ENCODE data around the gene IFNL1.

Gene IFNL1

DNA sequence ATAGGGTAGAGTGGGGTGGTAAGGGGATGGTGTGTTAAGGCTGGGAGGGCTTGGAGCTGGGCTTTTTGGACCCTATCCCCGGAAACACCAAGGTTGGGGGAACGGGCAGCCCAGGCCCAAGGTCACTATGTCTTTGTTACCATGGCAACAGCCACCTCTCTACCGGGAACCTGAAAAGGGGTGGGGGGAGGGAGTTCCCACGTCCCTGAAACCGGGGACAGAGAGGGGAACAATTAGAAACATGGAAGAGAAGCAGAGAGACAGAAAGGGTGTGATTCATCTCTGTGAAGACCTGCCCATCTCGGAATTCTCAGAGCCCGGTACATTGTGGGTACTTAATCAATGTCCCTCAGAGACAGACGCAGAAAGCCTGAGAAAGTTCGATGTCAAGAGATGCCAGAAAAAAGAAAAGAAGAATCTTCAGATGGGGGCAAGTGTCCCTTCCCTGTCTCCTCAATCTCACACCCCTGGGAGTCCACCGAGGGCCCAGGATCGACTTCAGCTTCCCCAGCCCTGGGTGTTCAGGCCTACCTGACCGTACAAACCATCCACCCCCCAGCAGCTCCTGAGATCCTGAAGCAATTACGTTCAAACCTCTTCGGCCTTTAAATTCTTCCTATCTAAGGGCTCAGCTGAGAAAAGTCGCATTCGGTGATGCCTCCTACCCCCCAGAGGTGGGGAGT is 31.3 kb downstream of the IFNL1 start:
- Histone ChIP-seq H3K36me3 (ENCODE audit: insufficient read depth, low read length) (no peaks in the 10 kb centered on the region), H3K79me2 (ENCODE audit: insufficient read depth, low read length) (no peaks in the 10 kb centered on the region), H3K4me3 (ENCODE audit: low read depth, low read length, poor library complexity, severe bottlenecking) (no peak overlapping the region), H3K4me1 (ENCODE audit: insufficient read depth, low read length, severe bottlenecking) (no peaks in the 10 kb centered on the region), H3K9me2 (ENCODE audit: low read depth, low read length) (no peaks in the 10 kb centered on the region), H3K9ac (ENCODE audit: low read length) (no peak overlapping the region), H3F3A (ENCODE audit: insufficient read depth, low read length) (no peaks in the 10 kb centered on the region), H3K27ac (ENCODE audit: low read depth, low read length, poor library complexity, severe bottlenecking) (no peak overlapping the region), H3K27me3 (ENCODE audit: insufficient read depth, low read length) (no peaks in the 10 kb centered on the region), H3K9me3 (ENCODE audit: low read length) (no peaks in the 10 kb centered on the region), H2AFZ (ENCODE audit: low read length) (no peak overlapping the region), H3K4me2 (ENCODE audit: low read length) (no peak overlapping the region), H4K20me1 (ENCODE audit: insufficient read depth, low read length) (no peaks in the 10 kb centered on the region)
- TF ChIP-seq EZH2 (IDR thresholded peaks at IDR 0.05; ENCODE audit: borderline replicate concordance, low read length): no peak
- TF ChIP-seq, protein P1, sequence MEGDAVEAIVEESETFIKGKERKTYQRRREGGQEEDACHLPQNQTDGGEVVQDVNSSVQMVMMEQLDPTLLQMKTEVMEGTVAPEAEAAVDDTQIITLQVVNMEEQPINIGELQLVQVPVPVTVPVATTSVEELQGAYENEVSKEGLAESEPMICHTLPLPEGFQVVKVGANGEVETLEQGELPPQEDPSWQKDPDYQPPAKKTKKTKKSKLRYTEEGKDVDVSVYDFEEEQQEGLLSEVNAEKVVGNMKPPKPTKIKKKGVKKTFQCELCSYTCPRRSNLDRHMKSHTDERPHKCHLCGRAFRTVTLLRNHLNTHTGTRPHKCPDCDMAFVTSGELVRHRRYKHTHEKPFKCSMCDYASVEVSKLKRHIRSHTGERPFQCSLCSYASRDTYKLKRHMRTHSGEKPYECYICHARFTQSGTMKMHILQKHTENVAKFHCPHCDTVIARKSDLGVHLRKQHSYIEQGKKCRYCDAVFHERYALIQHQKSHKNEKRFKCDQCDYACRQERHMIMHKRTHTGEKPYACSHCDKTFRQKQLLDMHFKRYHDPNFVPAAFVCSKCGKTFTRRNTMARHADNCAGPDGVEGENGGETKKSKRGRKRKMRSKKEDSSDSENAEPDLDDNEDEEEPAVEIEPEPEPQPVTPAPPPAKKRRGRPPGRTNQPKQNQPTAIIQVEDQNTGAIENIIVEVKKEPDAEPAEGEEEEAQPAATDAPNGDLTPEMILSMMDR (IDR thresholded peaks at IDR 0.05; ENCODE audit: low read length): no peak

DNA sequence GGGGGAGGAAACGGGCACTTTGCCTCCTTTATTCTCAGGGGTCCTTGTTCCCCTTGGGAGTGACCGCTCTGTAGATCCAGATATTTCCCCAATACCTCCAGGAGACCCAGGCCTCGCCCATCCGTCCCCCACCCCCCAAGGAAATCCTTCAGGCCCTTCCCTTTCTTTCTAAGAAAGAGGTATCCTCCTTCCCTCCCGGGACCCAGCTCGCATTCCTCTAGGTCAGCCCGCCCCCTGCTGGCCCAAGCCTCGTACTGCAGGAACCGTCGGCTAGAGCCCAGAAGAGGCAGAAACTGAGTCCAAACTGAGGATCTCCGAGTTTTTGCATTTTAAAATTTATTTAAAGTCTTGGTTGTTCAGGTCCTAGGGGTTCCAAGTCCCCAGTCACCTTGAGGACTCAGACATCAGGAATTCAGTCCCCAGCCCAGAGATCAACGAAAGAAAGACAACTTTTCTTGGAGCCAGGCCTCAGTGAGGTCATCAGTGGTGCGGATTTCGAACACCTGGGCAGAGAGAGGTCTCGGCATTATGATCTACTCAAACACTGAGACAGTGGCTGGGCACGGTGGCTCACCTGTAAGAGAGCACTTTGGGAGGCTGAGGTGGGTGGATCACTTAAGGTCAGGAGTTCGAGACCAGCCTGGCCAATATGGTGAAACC is 32.0 kb downstream of the IFNL1 start:
- no peaks in the 10 kb centered on the region for H3K9me3 ChIP-seq (ENCODE audit: low read length)
- H3F3A ChIP-seq (ENCODE audit: insufficient read depth, low read length): no peaks in the 10 kb centered on the region
- no peaks in the 10 kb centered on the region for H3K79me2 ChIP-seq (ENCODE audit: insufficient read depth, low read length)
- TF ChIP-seq EZH2 (IDR thresholded peaks at IDR 0.05; ENCODE audit: borderline replicate concordance, low read length): no peak
- TF ChIP-seq, protein P1 (IDR thresholded peaks at IDR 0.05; ENCODE audit: low read length): peak; percentile 96
- H4K20me1 ChIP-seq (ENCODE audit: insufficient read depth, low read length): no peaks in the 10 kb centered on the region
- no peak overlapping the region for H3K4me2 ChIP-seq (ENCODE audit: low read length)
- no peaks in the 10 kb centered on the region for H3K27me3 ChIP-seq (ENCODE audit: insufficient read depth, low read length)
- H3K36me3 ChIP-seq (ENCODE audit: insufficient read depth, low read length): no peaks in the 10 kb centered on the region
- no peak overlapping the region for H3K27ac ChIP-seq (ENCODE audit: low read depth, low read length, poor library complexity, severe bottlenecking)
- H3K9ac ChIP-seq (ENCODE audit: low read length): no peak overlapping the region
- H3K4me3 ChIP-seq (ENCODE audit: low read depth, low read length, poor library complexity, severe bottlenecking): no peak overlapping the region
- no peaks in the 10 kb centered on the region for H3K4me1 ChIP-seq (ENCODE audit: insufficient read depth, low read length, severe bottlenecking)
- H3K9me2 ChIP-seq (ENCODE audit: low read depth, low read length): no peaks in the 10 kb centered on the region
- no peak overlapping the region for H2AFZ ChIP-seq (ENCODE audit: low read length)

DNA sequence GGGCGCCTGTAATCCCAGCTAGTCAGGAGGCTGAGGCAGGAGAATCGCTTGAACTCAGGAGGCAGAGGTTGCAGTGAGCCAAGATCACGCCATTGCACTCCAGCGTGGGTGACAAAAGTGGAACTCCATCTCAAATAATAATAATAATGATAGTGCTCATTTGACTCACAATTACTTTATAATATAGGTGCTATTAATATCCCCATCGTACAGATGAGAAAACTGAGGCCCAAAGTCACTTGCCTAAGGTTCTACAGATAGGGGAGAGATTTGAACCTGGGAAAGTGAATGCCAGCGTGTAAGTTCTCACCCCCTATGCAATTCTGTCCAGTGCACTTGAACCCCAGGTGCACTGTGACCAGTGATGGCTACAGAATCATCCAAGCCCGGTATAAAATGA is 33.7 kb downstream of the IFNL1 start:
- Histone ChIP-seq H3K4me2 (ENCODE audit: low read length) (no peak overlapping the region), H3F3A (ENCODE audit: insufficient read depth, low read length) (no peaks in the 10 kb centered on the region), H3K79me2 (ENCODE audit: insufficient read depth, low read length) (no peaks in the 10 kb centered on the region), H3K4me1 (ENCODE audit: insufficient read depth, low read length, severe bottlenecking) (peaks cover 2% of the 10 kb centered on the region), H3K36me3 (ENCODE audit: insufficient read depth, low read length) (no peaks in the 10 kb centered on the region), H3K9me2 (ENCODE audit: low read depth, low read length) (no peaks in the 10 kb centered on the region), H3K27ac (ENCODE audit: low read depth, low read length, poor library complexity, severe bottlenecking) (no peak overlapping the region), H3K27me3 (ENCODE audit: insufficient read depth, low read length) (no peaks in the 10 kb centered on the region), H3K9ac (ENCODE audit: low read length) (no peak overlapping the region), H4K20me1 (ENCODE audit: insufficient read depth, low read length) (no peaks in the 10 kb centered on the region), H2AFZ (ENCODE audit: low read length) (no peak overlapping the region), H3K4me3 (ENCODE audit: low read depth, low read length, poor library complexity, severe bottlenecking) (no peak overlapping the region), H3K9me3 (ENCODE audit: low read length) (no peaks in the 10 kb centered on the region)
- TF ChIP-seq EZH2 (IDR thresholded peaks at IDR 0.05; ENCODE audit: borderline replicate concordance, low read length): no peak
- TF ChIP-seq, protein P1 (IDR thresholded peaks at IDR 0.05; ENCODE audit: low read length): no peak

Measured in OCI-LY1 (cell line).